HUES48 (cell line): ENCODE results near the gene CRLF3.

Experiments
- H3K27ac ChIP-seq: one replicate; pipeline ENCODE4 v1.7.0; 2013; ENCODE audit warnings: low read depth, low read length, inconsistent platforms
- H3K27me3 ChIP-seq: 2 replicates; pipeline ENCODE4 v1.6.1; 2013; ENCODE audit warnings: mild to moderate bottlenecking, low read length; ENCODE audit not compliant: control insufficient read depth, insufficient read depth
- H3K36me3 ChIP-seq: 2 replicates; pipeline ENCODE4 v1.6.1; 2013; ENCODE audit warnings: low read length; ENCODE audit not compliant: control insufficient read depth, insufficient read depth
- H3K4me1 ChIP-seq: 2 replicates; pipeline ENCODE4 v1.6.1; 2013; ENCODE audit warnings: mild to moderate bottlenecking, low read length; ENCODE audit not compliant: control insufficient read depth, insufficient read depth
- H3K4me3 ChIP-seq: 2 replicates; pipeline ENCODE4 v1.5.1; 2013; ENCODE audit warnings: mild to moderate bottlenecking, low read depth, low read length
- H3K9ac ChIP-seq: 2 replicates; pipeline ENCODE4 v1.6.1; 2013; ENCODE audit warnings: mild to moderate bottlenecking, low read depth, low read length, moderate library complexity
- H3K9me3 ChIP-seq: 2 replicates; pipeline ENCODE4 v1.6.1; 2013; ENCODE audit warnings: low read length; ENCODE audit not compliant: control insufficient read depth, insufficient read depth

Gene CRLF3

GRCh38 chr17:30824356-30825145, at the start of gene CRLF3:
Gene CRLF3, minus strand, starts transcription at chr17:30824692. Its CDS starts 41 bp downstream, at chr17:30824651.
- Histone ChIP-seq H3K27me3 (no peaks in the 10 kb centered on the region), H3K9ac (peak within 1 kb of the TSS; percentile 88), H3K36me3 (peaks cover 3% of the 10 kb centered on the region; the same call in 1 of the 2 replicates), H3K27ac (peak within 1 kb of the TSS; percentile 95), H3K4me1 (peaks cover 10% of the 10 kb centered on the region), H3K4me3 (peak within 1 kb of the TSS; percentile 93), H3K9me3 (no peaks in the 10 kb centered on the region)

- Histone ChIP-seq H3K4me1 (no peaks in the 10 kb centered on the region), H3K9ac (no peak overlapping the region), H3K9me3 (no peaks in the 10 kb centered on the region), H3K27ac (no peak overlapping the region), H3K27me3 (no peaks in the 10 kb centered on the region), H3K36me3 (peaks cover 84% of the 10 kb centered on the region), H3K4me3 (no peak overlapping the region)
These were observed 44.5 kb upstream of the CRLF3 start for GRCh38 chr17:30869005-30869404.

GRCh38 chr17:30864636-30865035, 40.1 kb upstream of the CRLF3 start:
- Histone ChIP-seq H3K27ac (no peak overlapping the region), H3K4me3 (no peak overlapping the region), H3K36me3 (peaks cover 85% of the 10 kb centered on the region), H3K9me3 (no peaks in the 10 kb centered on the region), H3K4me1 (no peaks in the 10 kb centered on the region), H3K9ac (no peak overlapping the region), H3K27me3 (no peaks in the 10 kb centered on the region)

GRCh38 chr17:30858556-30859250, 34.2 kb upstream of the CRLF3 start:
- H3K27me3 ChIP-seq = no peaks in the 10 kb centered on the region
- no peak overlapping the region for H3K27ac ChIP-seq
- H3K4me1 ChIP-seq = no peaks in the 10 kb centered on the region
- no peaks in the 10 kb centered on the region for H3K9me3 ChIP-seq
- H3K36me3 ChIP-seq = peaks cover 82% of the 10 kb centered on the region
- no peak overlapping the region for H3K9ac ChIP-seq
- no peak overlapping the region for H3K4me3 ChIP-seq

- H3K9me3 ChIP-seq = no peaks in the 10 kb centered on the region
- H3K4me3 ChIP-seq = no peak overlapping the region
- H3K27ac ChIP-seq = no peak overlapping the region
- peaks cover 82% of the 10 kb centered on the region for H3K36me3 ChIP-seq
- H3K4me1 ChIP-seq = no peaks in the 10 kb centered on the region
- no peak overlapping the region for H3K9ac ChIP-seq
- no peaks in the 10 kb centered on the region for H3K27me3 ChIP-seq
These were observed 29.7 kb upstream of the CRLF3 start for GRCh38 chr17:30854146-30854545.

GRCh38 chr17:30848021-30848420, 23.5 kb upstream of the CRLF3 start:
- Histone ChIP-seq H3K4me3 (no peak overlapping the region), H3K4me1 (no peaks in the 10 kb centered on the region), H3K27me3 (no peaks in the 10 kb centered on the region), H3K9me3 (no peaks in the 10 kb centered on the region), H3K27ac (no peak overlapping the region), H3K9ac (no peak overlapping the region), H3K36me3 (peaks cover 76% of the 10 kb centered on the region)

GRCh38 chr17:30840771-30841170, 16.3 kb upstream of the CRLF3 start:
- Histone ChIP-seq H3K9ac (no peak overlapping the region), H3K9me3 (no peaks in the 10 kb centered on the region), H3K27ac (no peak overlapping the region), H3K4me1 (no peaks in the 10 kb centered on the region), H3K36me3 (peaks cover 84% of the 10 kb centered on the region), H3K4me3 (no peak overlapping the region), H3K27me3 (no peaks in the 10 kb centered on the region)

GRCh38 chr17:30838202-30838807, 13.8 kb upstream of the CRLF3 start:
- Histone ChIP-seq H3K4me1 (no peaks in the 10 kb centered on the region), H3K9ac (no peak overlapping the region), H3K4me3 (no peak overlapping the region), H3K9me3 (no peaks in the 10 kb centered on the region), H3K27me3 (no peaks in the 10 kb centered on the region), H3K36me3 (peaks cover 76% of the 10 kb centered on the region), H3K27ac (no peak overlapping the region)

- H3K27ac ChIP-seq = peak overlapping the region; percentile 97
- H3K4me3 ChIP-seq = peak overlapping the region; percentile 94
- peaks cover 16% of the 10 kb centered on the region for H3K4me1 ChIP-seq
- no peaks in the 10 kb centered on the region for H3K27me3 ChIP-seq
- no peaks in the 10 kb centered on the region for H3K9me3 ChIP-seq
- H3K36me3 ChIP-seq = peaks cover 29% of the 10 kb centered on the region
- peak overlapping the region; percentile 96 for H3K9ac ChIP-seq
These were observed 8.1 kb upstream of the CRLF3 start for GRCh38 chr17:30832438-30833124.

- Histone ChIP-seq H3K36me3 (peaks cover 21% of the 10 kb centered on the region), H3K9me3 (no peaks in the 10 kb centered on the region), H3K27ac (peak within 1 kb of the TSS; percentile 97), H3K4me1 (peaks cover 16% of the 10 kb centered on the region), H3K9ac (peak within 1 kb of the TSS; percentile 96), H3K4me3 (peak within 1 kb of the TSS; percentile 94), H3K27me3 (no peaks in the 10 kb centered on the region)
These were observed 7.4 kb upstream of the CRLF3 start, which contains the start of gene ATAD5 for GRCh38 chr17:30831663-30832437. Gene ATAD5, plus strand, starts transcription at chr17:30831966. Its CDS starts 382 bp downstream, at chr17:30832348.
